ENCODE results near the gene PARD3. TPM values are rescaled to one million over a fixed set of nuclear protein-coding genes. Genes with fewer than 3 reads are reported as not detected.

The PARD3 gene
- total RNA-seq, 1 experiment from 2014 or later = 46.3 TPM

GRCh38 chr10:34380856-34381255 is 434.2 kb downstream of the PARD3 start:
- no peak overlapping the region for H3K27ac ChIP-seq (ENCODE audit: low read depth, low read length)
- intact Hi-C loops (cut with micrococcal nuclease) = no loop called here
- POLR2A ChIA-PET = no interaction called here

More at GRCh38 chr10:34380856-34381255, 434.2 kb downstream of the PARD3 start:
- Histone ChIP-seq H4K20me1 (ENCODE audit: insufficient read depth) (no peaks in the 10 kb centered on the region), H2AFZ (ENCODE audit: low read depth, low read length, poor library complexity, severe bottlenecking) (no peak overlapping the region), H3K79me2 (ENCODE audit: insufficient read depth, low read length) (no peaks in the 10 kb centered on the region), H3K9me2 (ENCODE audit: insufficient read depth) (no peaks in the 10 kb centered on the region), H3K9me3 (ENCODE audit: control insufficient read depth in 1 of 2, insufficient read depth in 1 of 2, low read depth in 1 of 2, low read length in 2 of 2) (no peaks in the 10 kb centered on the region), H3K4me1 (ENCODE audit: control insufficient read depth in 1 of 2, insufficient read depth in 2 of 2, low read length in 2 of 2) (no peaks in the 10 kb centered on the region), H3K4me3 (replicated peaks in 1 of 2; ENCODE audit: low read depth in 1 of 2, low read length in 2 of 2) (no peak overlapping the region), H3K36me3 (ENCODE audit: control insufficient read depth in 1 of 2, insufficient read depth in 2 of 2, low read length in 2 of 2) (no peaks in the 10 kb centered on the region; a peak in 1 of 4 replicates), H3K4me2 (ENCODE audit: low read length) (no peak overlapping the region), H3K9ac (ENCODE audit: low read length) (no peak overlapping the region), H3K27me3 (ENCODE audit: insufficient read depth, low read length) (no peaks in the 10 kb centered on the region)
- no peak for TF ChIP-seq CEBPB (IDR thresholded peaks at IDR 0.05; ENCODE audit: low read depth)
- no peak for TF ChIP-seq ZNF274 (IDR thresholded peaks at IDR 0.05; ENCODE audit: low read depth, low read length)
- no peak for TF ChIP-seq JUND (IDR thresholded peaks at IDR 0.05)
- no peak for TF ChIP-seq POLR2A (IDR thresholded peaks at IDR 0.05; ENCODE audit: borderline replicate concordance, extremely low read depth, insufficient read depth, insufficient read length)
- TF ChIP-seq RAD21 (IDR thresholded peaks at IDR 0.05; ENCODE audit: low read depth) = no peak
- no peak for TF ChIP-seq CTCF (IDR thresholded peaks at IDR 0.05 in 2 of 3, conservative IDR thresholded peaks at IDR 0.05 in 1 of 3; ENCODE audit: borderline replicate concordance in 1 of 3, insufficient read depth in 1 of 3, low read depth in 2 of 3, low read length in 2 of 3)
- no peak for TF ChIP-seq YY1 (IDR thresholded peaks at IDR 0.05; ENCODE audit: extremely low read depth, insufficient replicate concordance, low read depth, low read length)
- TF ChIP-seq ZFX (IDR thresholded peaks at IDR 0.05) = no peak
- TF ChIP-seq ELF1 (IDR thresholded peaks at IDR 0.05; ENCODE audit: borderline replicate concordance, low read depth) = no peak
- TF ChIP-seq ATF3 (IDR thresholded peaks at IDR 0.05) = no peak
- no peak for TF ChIP-seq ZBTB33 (IDR thresholded peaks at IDR 0.05; ENCODE audit: extremely low read depth, insufficient replicate concordance, low read length)
- TF ChIP-seq EGR1 (IDR thresholded peaks at IDR 0.05; ENCODE audit: low read depth) = no peak
- TF ChIP-seq TCF7L2 (IDR thresholded peaks at IDR 0.05; ENCODE audit: borderline replicate concordance, extremely low read depth, insufficient read depth, insufficient read length) = no peak
- no peak for TF ChIP-seq SP1 (IDR thresholded peaks at IDR 0.05; ENCODE audit: low read depth)
- no peak for TF ChIP-seq EZH2phosphoT487 (IDR thresholded peaks at IDR 0.05; ENCODE audit: borderline replicate concordance)
- TF ChIP-seq SIN3A (IDR thresholded peaks at IDR 0.05; ENCODE audit: low read depth) = no peak
- no peak for DNase-seq (ENCODE audit: low read depth, low spot score)
- ChIA-PET RAD21 (ENCODE audit: low non-redundant PET in 1 of 2, low total read pairs in 2 of 2, uncharacterized antibody in 2 of 2, unreplicated experiment in 2 of 2) (no interaction called here), CTCF (no interaction called here)
- no peak for ATAC-seq
- BruUV-seq (replicated peaks) = no TSS peak

Data from HCT116 (cell line).